ENCODE data around the gene KRT32.

DNA sequence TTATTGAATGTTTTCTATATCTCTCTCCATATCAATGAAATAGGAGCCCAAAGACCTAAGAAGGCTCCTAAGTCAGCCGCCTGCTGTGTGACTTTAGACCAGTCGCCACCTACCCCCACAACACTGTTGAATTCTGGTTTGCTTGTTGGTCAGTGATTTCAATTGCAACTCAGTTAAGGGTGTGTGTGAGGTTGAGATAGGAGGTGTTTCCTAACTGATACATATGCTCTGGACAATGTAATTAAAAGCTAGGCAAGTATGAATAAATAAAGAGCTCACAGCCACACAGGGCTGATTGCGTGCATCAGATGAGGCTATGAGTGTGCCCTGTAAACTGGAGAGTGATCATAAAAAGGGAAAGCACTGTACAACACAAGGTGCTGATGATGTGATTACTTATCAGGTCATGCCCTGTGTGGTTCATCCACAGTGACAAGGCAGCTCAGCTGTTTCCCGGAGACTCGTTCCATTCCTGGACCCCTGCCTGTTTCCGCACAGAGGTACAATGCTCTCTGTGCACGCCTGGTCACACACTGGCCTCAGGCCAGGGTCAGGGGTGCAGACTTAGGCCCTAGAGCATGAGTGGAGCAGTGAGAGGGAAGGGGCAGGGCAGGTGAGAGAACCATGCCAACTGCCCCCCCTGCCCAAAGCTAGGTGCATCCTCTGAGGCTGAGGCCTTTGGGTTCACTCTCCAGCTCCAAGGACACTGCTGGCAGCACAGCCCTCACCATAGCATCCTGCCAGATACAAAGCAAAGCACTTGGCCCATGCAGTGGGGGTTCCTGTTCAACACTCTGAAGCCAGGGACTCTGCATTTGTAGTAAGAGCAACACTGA, 17.0 kb upstream of the KRT32 start:
- TF ChIP-seq, protein P1, sequence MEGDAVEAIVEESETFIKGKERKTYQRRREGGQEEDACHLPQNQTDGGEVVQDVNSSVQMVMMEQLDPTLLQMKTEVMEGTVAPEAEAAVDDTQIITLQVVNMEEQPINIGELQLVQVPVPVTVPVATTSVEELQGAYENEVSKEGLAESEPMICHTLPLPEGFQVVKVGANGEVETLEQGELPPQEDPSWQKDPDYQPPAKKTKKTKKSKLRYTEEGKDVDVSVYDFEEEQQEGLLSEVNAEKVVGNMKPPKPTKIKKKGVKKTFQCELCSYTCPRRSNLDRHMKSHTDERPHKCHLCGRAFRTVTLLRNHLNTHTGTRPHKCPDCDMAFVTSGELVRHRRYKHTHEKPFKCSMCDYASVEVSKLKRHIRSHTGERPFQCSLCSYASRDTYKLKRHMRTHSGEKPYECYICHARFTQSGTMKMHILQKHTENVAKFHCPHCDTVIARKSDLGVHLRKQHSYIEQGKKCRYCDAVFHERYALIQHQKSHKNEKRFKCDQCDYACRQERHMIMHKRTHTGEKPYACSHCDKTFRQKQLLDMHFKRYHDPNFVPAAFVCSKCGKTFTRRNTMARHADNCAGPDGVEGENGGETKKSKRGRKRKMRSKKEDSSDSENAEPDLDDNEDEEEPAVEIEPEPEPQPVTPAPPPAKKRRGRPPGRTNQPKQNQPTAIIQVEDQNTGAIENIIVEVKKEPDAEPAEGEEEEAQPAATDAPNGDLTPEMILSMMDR (conservative IDR thresholded peaks at IDR 0.05; ENCODE audit: low read depth, low read length), result no peak
- TF ChIP-seq EZH2 (IDR thresholded peaks at IDR 0.05; ENCODE audit: low read length, unreplicated experiment), result no peak
